ENCODE measurements around the gene NME4.

Gene NME4

GRCh38 chr16:396199-396598 lies 800 bp upstream of the NME4 start:
- Histone ChIP-seq H3K4me2 (ENCODE audit: insufficient read depth, low read length, poor library complexity, severe bottlenecking) (peak overlapping the region; percentile 78), H3K23ac (ENCODE audit: low read depth, low read length, poor library complexity) (no peak overlapping the region), H3K4me3 (ENCODE audit: low read length in 2 of 2) (peak overlapping the region in 1 of 2 donors; percentile 94), H4K8ac (ENCODE audit: low read depth, low read length) (no peak overlapping the region), H2BK5ac (ENCODE audit: low read length) (no peak overlapping the region), H4K91ac (ENCODE audit: low read depth, low read length, poor library complexity) (no peak overlapping the region), H3K18ac (ENCODE audit: low read length) (no peak overlapping the region), H2AK5ac (ENCODE audit: low read depth, low read length) (no peak overlapping the region), H3K36me3 (replicated peaks in 1 of 2; ENCODE audit: control insufficient read depth in 2 of 2, insufficient read depth in 2 of 2, low read length in 2 of 2) (peaks cover 21 to 30% of the 10 kb centered on the region in 2 donors), H3K4ac (ENCODE audit: low read length) (no peak overlapping the region), H2BK15ac (ENCODE audit: low read length) (no peak overlapping the region), H3K79me1 (ENCODE audit: low read depth, low read length) (peaks cover 7% of the 10 kb centered on the region), H3K9ac (ENCODE audit: low read depth, low read length, poor library complexity) (no peak overlapping the region), H2BK120ac (ENCODE audit: low read depth, low read length) (no peak overlapping the region), H3K27ac (replicated peaks; ENCODE audit: low read length) (peak overlapping the region; percentile 36), H3K14ac (ENCODE audit: low read length) (no peak overlapping the region), H3K9me3 (replicated peaks in 1 of 2; ENCODE audit: control insufficient read depth in 2 of 2, insufficient read depth in 1 of 2, low read depth in 1 of 2, low read length in 2 of 2) (peaks cover 0 to 3% of the 10 kb centered on the region in 2 donors), H2AFZ (ENCODE audit: low read length) (peak overlapping the region; percentile 92), H3K4me1 (ENCODE audit: control insufficient read depth in 2 of 2, insufficient read depth in 1 of 2, low read depth in 1 of 2, low read length in 2 of 2) (peaks cover 9 to 13% of the 10 kb centered on the region in 2 donors), H3K27me3 (ENCODE audit: control insufficient read depth in 3 of 3, insufficient read depth in 3 of 3, low read depth in 1 of 3, low read length in 3 of 3) (no peaks in the 10 kb centered on the region), H2BK12ac (ENCODE audit: low read length) (no peak overlapping the region)
- no CpG with 5 or more reads among the region's 3 CpGs for WGBS, 2 donors (ENCODE audit: extremely low coverage in 2 of 2, insufficient read length in 2 of 2, insufficient replicate concordance in 1 of 2)
- DNase-seq (ENCODE audit: low spot score), result no peak

DNA sequence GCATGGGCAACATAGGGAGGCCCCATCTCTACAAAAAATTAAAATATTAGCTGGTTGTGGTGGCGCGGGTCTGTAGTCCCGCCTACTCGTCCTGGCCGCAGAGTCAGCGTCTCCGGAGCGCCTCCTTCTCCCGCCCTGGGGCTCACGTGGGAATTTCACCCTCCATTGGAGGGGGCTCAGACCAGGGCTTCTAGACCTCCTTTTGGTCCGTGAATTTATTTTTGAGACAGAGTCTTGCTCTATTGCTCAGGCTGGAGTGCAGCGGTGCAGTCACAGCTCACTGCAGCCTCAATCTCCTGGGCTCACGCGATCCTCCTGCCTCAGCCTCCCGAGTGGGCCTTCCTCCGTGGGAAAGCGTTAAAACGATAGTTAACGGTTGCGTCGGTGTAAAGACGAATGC lies 394 bp upstream of the NME4 start:
- Histone ChIP-seq H3K27ac (replicated peaks; ENCODE audit: low read length) (peak overlapping the region; percentile 36), H3K27me3 (ENCODE audit: control insufficient read depth in 3 of 3, insufficient read depth in 3 of 3, low read depth in 1 of 3, low read length in 3 of 3) (no peaks in the 10 kb centered on the region), H2AK5ac (ENCODE audit: low read depth, low read length) (no peak overlapping the region), H3K4me3 (ENCODE audit: low read length in 2 of 2) (peak overlapping the region; percentile 78 to 94), H2BK12ac (ENCODE audit: low read length) (no peak overlapping the region), H3K4ac (ENCODE audit: low read length) (no peak overlapping the region), H2BK120ac (ENCODE audit: low read depth, low read length) (no peak overlapping the region), H2AFZ (ENCODE audit: low read length) (peak overlapping the region; percentile 92), H2BK15ac (ENCODE audit: low read length) (no peak overlapping the region), H4K91ac (ENCODE audit: low read depth, low read length, poor library complexity) (no peak overlapping the region), H3K23ac (ENCODE audit: low read depth, low read length, poor library complexity) (no peak overlapping the region), H2BK5ac (ENCODE audit: low read length) (no peak overlapping the region), H3K79me1 (ENCODE audit: low read depth, low read length) (peaks cover 7% of the 10 kb centered on the region), H3K9ac (ENCODE audit: low read depth, low read length, poor library complexity) (peak overlapping the region; percentile 50), H4K8ac (ENCODE audit: low read depth, low read length) (no peak overlapping the region), H3K36me3 (replicated peaks in 1 of 2; ENCODE audit: control insufficient read depth in 2 of 2, insufficient read depth in 2 of 2, low read length in 2 of 2) (peaks cover 21 to 30% of the 10 kb centered on the region in 2 donors), H3K14ac (ENCODE audit: low read length) (no peak overlapping the region), H3K4me2 (ENCODE audit: insufficient read depth, low read length, poor library complexity, severe bottlenecking) (peak overlapping the region; percentile 78), H3K4me1 (ENCODE audit: control insufficient read depth in 2 of 2, insufficient read depth in 1 of 2, low read depth in 1 of 2, low read length in 2 of 2) (peaks cover 9 to 13% of the 10 kb centered on the region in 2 donors), H3K18ac (ENCODE audit: low read length) (peak overlapping the region; percentile 7), H3K9me3 (replicated peaks in 1 of 2; ENCODE audit: control insufficient read depth in 2 of 2, insufficient read depth in 1 of 2, low read depth in 1 of 2, low read length in 2 of 2) (peaks cover 0 to 3% of the 10 kb centered on the region in 2 donors)
- no CpG with 5 or more reads among the region's 22 CpGs for WGBS, 2 donors (ENCODE audit: extremely low coverage in 2 of 2, insufficient read length in 2 of 2, insufficient replicate concordance in 1 of 2)
- no peak for DNase-seq (ENCODE audit: low spot score)

GRCh38 chr16:397736-398332 lies 835 bp downstream of the NME4 start:
- Histone ChIP-seq H3K18ac (ENCODE audit: low read length) (peak overlapping the region; percentile 39), H2BK5ac (ENCODE audit: low read length) (peak overlapping the region; percentile 71), H3K9ac (ENCODE audit: low read depth, low read length, poor library complexity) (no peak overlapping the region), H3K23ac (ENCODE audit: low read depth, low read length, poor library complexity) (no peak overlapping the region), H3K4me3 (ENCODE audit: low read length in 2 of 2) (peak overlapping the region; percentile 0 to 94), H2BK15ac (ENCODE audit: low read length) (no peak overlapping the region), H3K14ac (ENCODE audit: low read length) (no peak overlapping the region), H2BK12ac (ENCODE audit: low read length) (no peak overlapping the region), H2BK120ac (ENCODE audit: low read depth, low read length) (no peak overlapping the region), H3K36me3 (replicated peaks in 1 of 2; ENCODE audit: control insufficient read depth in 2 of 2, insufficient read depth in 2 of 2, low read length in 2 of 2) (peaks cover 21 to 30% of the 10 kb centered on the region in 2 donors), H2AFZ (ENCODE audit: low read length) (no peak overlapping the region), H3K4me1 (ENCODE audit: control insufficient read depth in 2 of 2, insufficient read depth in 1 of 2, low read depth in 1 of 2, low read length in 2 of 2) (peaks cover 9 to 15% of the 10 kb centered on the region in 2 donors), H4K8ac (ENCODE audit: low read depth, low read length) (no peak overlapping the region), H3K79me1 (ENCODE audit: low read depth, low read length) (peaks cover 7% of the 10 kb centered on the region), H2AK5ac (ENCODE audit: low read depth, low read length) (no peak overlapping the region), H4K91ac (ENCODE audit: low read depth, low read length, poor library complexity) (no peak overlapping the region), H3K9me3 (replicated peaks in 1 of 2; ENCODE audit: control insufficient read depth in 2 of 2, insufficient read depth in 1 of 2, low read depth in 1 of 2, low read length in 2 of 2) (no peaks in the 10 kb centered on the region), H3K4me2 (ENCODE audit: insufficient read depth, low read length, poor library complexity, severe bottlenecking) (peak overlapping the region; percentile 33), H3K27ac (replicated peaks; ENCODE audit: low read length) (peak overlapping the region; percentile 68), H3K4ac (ENCODE audit: low read length) (no peak overlapping the region), H3K27me3 (ENCODE audit: control insufficient read depth in 3 of 3, insufficient read depth in 3 of 3, low read depth in 1 of 3, low read length in 3 of 3) (no peaks in the 10 kb centered on the region)
- DNase-seq (ENCODE audit: low spot score), result peak; percentile 71
- no CpG with 5 or more reads among the region's 29 CpGs for WGBS, 2 donors (ENCODE audit: extremely low coverage in 2 of 2, insufficient read length in 2 of 2, insufficient replicate concordance in 1 of 2)

GRCh38 chr16:398561-399339 lies 1.8 kb downstream of the NME4 start:
- Histone ChIP-seq H3K4ac (ENCODE audit: low read length) (no peak overlapping the region), H4K8ac (ENCODE audit: low read depth, low read length) (peak overlapping the region; percentile 65), H3K36me3 (replicated peaks in 1 of 2; ENCODE audit: control insufficient read depth in 2 of 2, insufficient read depth in 2 of 2, low read length in 2 of 2) (peaks cover 21 to 30% of the 10 kb centered on the region in 2 donors), H2BK5ac (ENCODE audit: low read length) (no peak overlapping the region), H3K4me3 (ENCODE audit: low read length in 2 of 2) (no peak overlapping the region), H3K23ac (ENCODE audit: low read depth, low read length, poor library complexity) (peak overlapping the region; percentile 73), H3K79me1 (ENCODE audit: low read depth, low read length) (peaks cover 7% of the 10 kb centered on the region), H3K18ac (ENCODE audit: low read length) (no peak overlapping the region), H3K4me1 (ENCODE audit: control insufficient read depth in 2 of 2, insufficient read depth in 1 of 2, low read depth in 1 of 2, low read length in 2 of 2) (peaks cover 9 to 15% of the 10 kb centered on the region in 2 donors), H3K9me3 (replicated peaks in 1 of 2; ENCODE audit: control insufficient read depth in 2 of 2, insufficient read depth in 1 of 2, low read depth in 1 of 2, low read length in 2 of 2) (no peaks in the 10 kb centered on the region), H2BK15ac (ENCODE audit: low read length) (no peak overlapping the region), H4K91ac (ENCODE audit: low read depth, low read length, poor library complexity) (no peak overlapping the region), H2BK120ac (ENCODE audit: low read depth, low read length) (no peak overlapping the region), H3K14ac (ENCODE audit: low read length) (no peak overlapping the region), H3K9ac (ENCODE audit: low read depth, low read length, poor library complexity) (peak overlapping the region; percentile 60), H3K27me3 (ENCODE audit: control insufficient read depth in 3 of 3, insufficient read depth in 3 of 3, low read depth in 1 of 3, low read length in 3 of 3) (no peaks in the 10 kb centered on the region), H2AFZ (ENCODE audit: low read length) (no peak overlapping the region), H3K27ac (replicated peaks; ENCODE audit: low read length) (no peak overlapping the region), H2BK12ac (ENCODE audit: low read length) (no peak overlapping the region), H3K4me2 (ENCODE audit: insufficient read depth, low read length, poor library complexity, severe bottlenecking) (no peak overlapping the region), H2AK5ac (ENCODE audit: low read depth, low read length) (peak overlapping the region; percentile 56)
- DNase-seq (ENCODE audit: low spot score), result no peak
- WGBS, 2 donors (ENCODE audit: extremely low coverage in 2 of 2, insufficient read length in 2 of 2, insufficient replicate concordance in 1 of 2), result no CpG with 5 or more reads among the region's 24 CpGs

All from neuronal stem cell (in vitro differentiated cells).